ENCODE results near the gene CCDC71L. TPM values are rescaled to one million over a fixed set of nuclear protein-coding genes. Genes with fewer than 3 reads are reported as not detected.

Gene CCDC71L
- total RNA-seq, 1 experiment from 2014 or later = 21.1 TPM

GRCh38 chr7:106613279-106613678 lies 47.7 kb downstream of the CCDC71L start:
- no TSS peak for BruUV-seq (replicated peaks)
- no peaks in the 10 kb centered on the region for H3K9me3 ChIP-seq (ENCODE audit: control insufficient read depth in 1 of 2, insufficient read depth in 1 of 2, low read depth in 1 of 2, low read length in 2 of 2)
- POLR2A ChIA-PET = no interaction called here

More at GRCh38 chr7:106613279-106613678, 47.7 kb downstream of the CCDC71L start:
- DNase-seq (ENCODE audit: low read depth, low spot score) (no peak), ATAC-seq (no peak)
- TF ChIP-seq YY1 (IDR thresholded peaks at IDR 0.05; ENCODE audit: extremely low read depth, insufficient replicate concordance, low read depth, low read length) (no peak), CBX3 (IDR thresholded peaks at IDR 0.05; ENCODE audit: low read depth) (no peak), JUND (IDR thresholded peaks at IDR 0.05) (no peak), POLR2AphosphoS5 (IDR thresholded peaks at IDR 0.05; ENCODE audit: low read depth, low read length) (no peak), FOSL1 (IDR thresholded peaks at IDR 0.05; ENCODE audit: low read depth) (no peak), ELF1 (IDR thresholded peaks at IDR 0.05; ENCODE audit: borderline replicate concordance, low read depth) (no peak), MAX (IDR thresholded peaks at IDR 0.05) (no peak), CTCF (IDR thresholded peaks at IDR 0.05 in 2 of 3, conservative IDR thresholded peaks at IDR 0.05 in 1 of 3; ENCODE audit: borderline replicate concordance in 1 of 3, insufficient read depth in 1 of 3, low read depth in 2 of 3, low read length in 2 of 3) (no peak), REST (IDR thresholded peaks at IDR 0.05; ENCODE audit: low read depth) (no peak), EGR1 (IDR thresholded peaks at IDR 0.05; ENCODE audit: low read depth) (no peak), SP1 (IDR thresholded peaks at IDR 0.05; ENCODE audit: low read depth) (no peak)
- Histone ChIP-seq H3K79me2 (ENCODE audit: insufficient read depth, low read length) (no peaks in the 10 kb centered on the region), H3K4me2 (ENCODE audit: low read length) (no peak overlapping the region), H3K27me3 (ENCODE audit: insufficient read depth, low read length) (no peaks in the 10 kb centered on the region), H4K20me1 (ENCODE audit: insufficient read depth) (no peaks in the 10 kb centered on the region), H3K4me3 (replicated peaks in 1 of 2; ENCODE audit: low read depth in 1 of 2, low read length in 2 of 2) (no peak overlapping the region), H3K9ac (ENCODE audit: low read length) (no peak overlapping the region), H2AFZ (ENCODE audit: low read depth, low read length, poor library complexity, severe bottlenecking) (no peak overlapping the region), H3K9me2 (ENCODE audit: insufficient read depth) (no peaks in the 10 kb centered on the region), H3K27ac (ENCODE audit: low read depth, low read length) (no peak overlapping the region), H3K4me1 (ENCODE audit: control insufficient read depth in 1 of 2, insufficient read depth in 2 of 2, low read length in 2 of 2) (peaks cover 0 to 16% of the 10 kb centered on the region in 2 experiments; a peak in 1 of 4 replicates), H3K36me3 (ENCODE audit: control insufficient read depth in 1 of 2, insufficient read depth in 2 of 2, low read length in 2 of 2) (no peaks in the 10 kb centered on the region)
- ChIA-PET RAD21 (ENCODE audit: low non-redundant PET in 1 of 2, low total read pairs in 2 of 2, uncharacterized antibody in 2 of 2, unreplicated experiment in 2 of 2) (no interaction called here), CTCF (interaction anchor here (0.6 kb wide), 1 partner anchor 70 kb away, joined by 3 read pairs; no protein-coding TSS in a partner anchor)
- intact Hi-C loops (cut with micrococcal nuclease) = no loop called here

Data from HCT116 (cell line).